ENCODE data around the gene GEMIN7. TPM values are rescaled to one million over a fixed set of nuclear protein-coding genes. Genes with fewer than 3 reads are reported as not detected.

The GEMIN7 gene
- total RNA-seq, 4 donors from 2014 or later: 18.8 to 29.8 (median 20.5) TPM

- H3K4me3 ChIP-seq: no peak overlapping the region
- DNase-seq (ENCODE audit: low spot score in 2 of 2): no peak
- H3K9me3 ChIP-seq: no peaks in the 10 kb centered on the region
- H3K4me1 ChIP-seq: peaks cover 43% of the 10 kb centered on the region
- TF ChIP-seq EP300 (IDR thresholded peaks at IDR 0.05) (no peak), CTCF (IDR thresholded peaks at IDR 0.05) (no peak), POLR2A (IDR thresholded peaks at IDR 0.05) (no peak)
- H3K36me3 ChIP-seq: peaks cover 14% of the 10 kb centered on the region
- 78% methylated on average over 5 of the region's 5 CpGs for WGBS
- H3K27me3 ChIP-seq: no peaks in the 10 kb centered on the region
- H3K27ac ChIP-seq: no peak overlapping the region
Observed at GRCh38 chr19:45090606-45091005, 11.5 kb downstream of the GEMIN7 start.

GRCh38 chr19:45091031-45091923 is 12.2 kb downstream of the GEMIN7 start:
- peak; percentile 97 to 99 for DNase-seq (ENCODE audit: low spot score in 2 of 2)
- Histone ChIP-seq H3K36me3 (peaks cover 14% of the 10 kb centered on the region), H3K4me3 (peak overlapping the region; percentile 87), H3K27me3 (no peaks in the 10 kb centered on the region), H3K9me3 (no peaks in the 10 kb centered on the region), H3K27ac (peak overlapping the region; percentile 92), H3K4me1 (peaks cover 49% of the 10 kb centered on the region)
- TF ChIP-seq EP300 (IDR thresholded peaks at IDR 0.05): no peak
- no peak for TF ChIP-seq CTCF (IDR thresholded peaks at IDR 0.05)
- peak in 2 of 3 donors; percentile 55 to 68 for TF ChIP-seq POLR2AphosphoS5 (IDR thresholded peaks at IDR 0.05)
- no peak for TF ChIP-seq POLR2A (IDR thresholded peaks at IDR 0.05)
- WGBS: 24% methylated on average over 63 of the region's 64 CpGs

- peak; percentile 95 to 96 for DNase-seq (ENCODE audit: low spot score in 2 of 2)
- no peaks in the 10 kb centered on the region for H3K9me3 ChIP-seq
- under 1% methylated on average over 54 of the region's 103 CpGs for WGBS
- no peaks in the 10 kb centered on the region for H3K27me3 ChIP-seq
- H3K36me3 ChIP-seq: peaks cover 13% of the 10 kb centered on the region
- H3K4me3 ChIP-seq: peak within 1 kb of the TSS; percentile 87
- peaks cover 66% of the 10 kb centered on the region for H3K4me1 ChIP-seq
- peak in 2 of 3 donors; percentile 19 to 62 for TF ChIP-seq POLR2AphosphoS5 (IDR thresholded peaks at IDR 0.05)
- peak; percentile 30 to 42 for TF ChIP-seq CTCF (IDR thresholded peaks at IDR 0.05)
- peak; percentile 49 for TF ChIP-seq EP300 (IDR thresholded peaks at IDR 0.05)
- no peak for TF ChIP-seq POLR2A (IDR thresholded peaks at IDR 0.05)
- peak within 1 kb of the TSS; percentile 92 for H3K27ac ChIP-seq
Observed at GRCh38 chr19:45092747-45093678, 14.0 kb downstream of the GEMIN7 start, which contains the start of gene PPP1R37. TSS of gene PPP1R37 (plus strand) at chr19:45093179. CDS start at chr19:45093326, 147 bp downstream.

GRCh38 chr19:45094137-45094536 is 15.1 kb downstream of the GEMIN7 start:
- no peak overlapping the region for H3K27ac ChIP-seq
- peaks cover 78% of the 10 kb centered on the region for H3K4me1 ChIP-seq
- no peak for DNase-seq (ENCODE audit: low spot score in 2 of 2)
- WGBS: 61% methylated on average over 9 of the region's 9 CpGs
- peak overlapping the region; percentile 87 for H3K4me3 ChIP-seq
- H3K9me3 ChIP-seq: no peaks in the 10 kb centered on the region
- no peaks in the 10 kb centered on the region for H3K27me3 ChIP-seq
- H3K36me3 ChIP-seq: peaks cover 9% of the 10 kb centered on the region
- TF ChIP-seq POLR2A (IDR thresholded peaks at IDR 0.05) (no peak), POLR2AphosphoS5 (IDR thresholded peaks at IDR 0.05) (no peak), CTCF (IDR thresholded peaks at IDR 0.05) (no peak), EP300 (IDR thresholded peaks at IDR 0.05) (no peak)

All from suprapubic skin (tissue), 4 donors.